ENCODE data around the gene UNC45A. TPM values are rescaled to one million over a fixed set of nuclear protein-coding genes. Genes with fewer than 3 reads are reported as not detected.

The UNC45A gene
- total and polyA plus RNA-seq, 2 of the 8 experiments (the other 6 are each of a cell fraction or from before 2014, with no cell fraction given), result 74.1 to 84.2 TPM

DNA sequence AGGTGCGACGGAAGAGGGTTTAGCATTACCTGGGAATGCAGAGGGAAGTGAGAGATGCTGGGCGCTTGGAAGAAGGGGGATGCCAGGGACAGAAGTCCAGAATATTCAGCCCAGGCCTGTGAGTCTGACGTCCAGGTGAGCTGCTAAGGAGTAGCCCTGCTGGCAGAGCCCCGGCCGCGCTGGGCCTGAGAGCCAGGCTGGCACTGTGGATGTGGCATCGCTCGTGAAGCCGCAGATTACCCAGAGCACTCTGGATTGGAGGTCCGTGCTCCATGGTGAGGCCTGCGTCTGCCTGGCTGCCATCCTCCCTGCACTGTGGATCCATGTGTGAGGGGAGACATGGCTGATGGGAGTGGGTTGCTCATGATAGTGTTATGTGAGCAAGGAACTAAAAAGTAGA is 17.5 kb upstream of the UNC45A start (continued):
- TF ChIP-seq GTF2F1 (IDR thresholded peaks at IDR 0.05; ENCODE audit: borderline replicate concordance, low read depth, low read length), result no peak
- no peak for TF ChIP-seq ASH2L (IDR thresholded peaks at IDR 0.05; ENCODE audit: low read length)
- TF ChIP-seq NRF1 (IDR thresholded peaks at IDR 0.05; ENCODE audit: low read depth, low read length), result no peak
